PC-3 (cell line): ENCODE results near the gene ASB5.

Experiments
- EZH2 ChIP-seq: fragments of 300-600 bp; sonication (generic); IDR thresholded peaks from one replicate; pipeline ENCODE4 v1.6.1; 2017; ENCODE audit warnings: antibody characterized with exemption, mild to moderate bottlenecking, low read length; ENCODE audit not compliant: unreplicated experiment
- EZH2phosphoT487 ChIP-seq: fragments of 300-600 bp; sonication (generic); IDR thresholded peaks from 2 replicates; pipeline ENCODE4 v1.6.1; 2018; ENCODE audit warnings: mild to moderate bottlenecking, antibody characterized with exemption, low read length, borderline replicate concordance
- TF ChIP-seq, protein P1 (sequence below): fragments of 300-600 bp; sonication (generic); conservative IDR thresholded peaks from 2 replicates; pipeline ENCODE4 v1.5.1; 2017; ENCODE audit warnings: antibody characterized with exemption, low read depth, mild to moderate bottlenecking, low read length

GRCh38 chr4:176274441-176274840 is 5.4 kb upstream of the ASB5 start:
- TF ChIP-seq EZH2 (no peak), EZH2phosphoT487 (no peak)
- TF ChIP-seq, protein P1, sequence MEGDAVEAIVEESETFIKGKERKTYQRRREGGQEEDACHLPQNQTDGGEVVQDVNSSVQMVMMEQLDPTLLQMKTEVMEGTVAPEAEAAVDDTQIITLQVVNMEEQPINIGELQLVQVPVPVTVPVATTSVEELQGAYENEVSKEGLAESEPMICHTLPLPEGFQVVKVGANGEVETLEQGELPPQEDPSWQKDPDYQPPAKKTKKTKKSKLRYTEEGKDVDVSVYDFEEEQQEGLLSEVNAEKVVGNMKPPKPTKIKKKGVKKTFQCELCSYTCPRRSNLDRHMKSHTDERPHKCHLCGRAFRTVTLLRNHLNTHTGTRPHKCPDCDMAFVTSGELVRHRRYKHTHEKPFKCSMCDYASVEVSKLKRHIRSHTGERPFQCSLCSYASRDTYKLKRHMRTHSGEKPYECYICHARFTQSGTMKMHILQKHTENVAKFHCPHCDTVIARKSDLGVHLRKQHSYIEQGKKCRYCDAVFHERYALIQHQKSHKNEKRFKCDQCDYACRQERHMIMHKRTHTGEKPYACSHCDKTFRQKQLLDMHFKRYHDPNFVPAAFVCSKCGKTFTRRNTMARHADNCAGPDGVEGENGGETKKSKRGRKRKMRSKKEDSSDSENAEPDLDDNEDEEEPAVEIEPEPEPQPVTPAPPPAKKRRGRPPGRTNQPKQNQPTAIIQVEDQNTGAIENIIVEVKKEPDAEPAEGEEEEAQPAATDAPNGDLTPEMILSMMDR = no peak
